Gastroesophageal sphincter (tissue), 3 donors: ENCODE measurements around the gene IL24.

Experiments used
- CTCF ChIP-seq, 4 experiments: fragments of 200-600 bp in 2 of 4; fragments of 450-650 bp in 2 of 4; sonication (generic) in 1 of 4; IDR thresholded peaks; one replicate each; pipeline ENCODE4 v1.5.1; 2017 to 2019; ENCODE audit warnings: antibody characterized with exemption in 4 of 4, mild to moderate bottlenecking in 2 of 4, moderate library complexity in 2 of 4
- POLR2A ChIP-seq, 2 donors: fragments of 450-650 bp; IDR thresholded peaks; one replicate each; pipeline ENCODE4 v1.6.1; 2017; ENCODE audit warnings: antibody characterized with exemption in 2 of 2, mild to moderate bottlenecking in 2 of 2, moderate library complexity in 1 of 2
- POLR2AphosphoS5 ChIP-seq: sonication (generic); formaldehyde crosslinking; IDR thresholded peaks from one replicate; pipeline ENCODE4 v1.6.1; 2017; ENCODE audit warnings: antibody characterized with exemption

GRCh38 chr1:206901944-206902343 is 4.7 kb downstream of the IL24 start:
- TF ChIP-seq CTCF (IDR thresholded peaks at IDR 0.05) (no peak), POLR2AphosphoS5 (no peak), POLR2A (IDR thresholded peaks at IDR 0.05) (no peak)
